HG02973 (cell line): ENCODE data around the gene GNMT.

ENCODE experiments used
- ATAC-seq: cut with Tn5 transposase; IDR thresholded peaks from one replicate; pipeline ENCODE4 v1.9.1; 2021; ENCODE audit warnings: moderate library complexity; ENCODE audit not compliant: unreplicated experiment

GNMT gene

GRCh38 chr6:43009124-43009523 lies 48.6 kb downstream of the GNMT start:
- no peak for ATAC-seq

DNA sequence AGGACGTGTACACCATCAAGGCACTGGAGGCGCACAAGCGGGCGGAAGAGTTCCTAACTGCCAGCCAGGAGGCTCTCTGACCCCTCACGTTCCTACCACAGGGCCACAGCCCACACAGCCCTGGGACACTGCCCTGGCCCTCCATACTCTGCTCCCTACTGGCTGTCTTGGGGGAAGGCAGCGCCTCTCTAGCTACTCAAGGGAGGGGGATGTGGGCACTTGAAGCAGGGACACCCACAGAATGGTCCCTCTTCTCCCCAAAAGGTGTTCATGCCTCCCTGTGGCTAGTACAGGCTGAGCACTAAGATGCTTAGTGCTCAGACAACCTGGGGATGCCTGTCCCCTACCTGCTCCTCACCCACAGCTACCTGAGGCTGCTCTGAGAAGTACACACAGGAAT lies 50.7 kb downstream of the GNMT start:
- no peak for ATAC-seq

- ATAC-seq = no peak
Measured at GRCh38 chr6:43012364-43012763, 51.8 kb downstream of the GNMT start.

DNA sequence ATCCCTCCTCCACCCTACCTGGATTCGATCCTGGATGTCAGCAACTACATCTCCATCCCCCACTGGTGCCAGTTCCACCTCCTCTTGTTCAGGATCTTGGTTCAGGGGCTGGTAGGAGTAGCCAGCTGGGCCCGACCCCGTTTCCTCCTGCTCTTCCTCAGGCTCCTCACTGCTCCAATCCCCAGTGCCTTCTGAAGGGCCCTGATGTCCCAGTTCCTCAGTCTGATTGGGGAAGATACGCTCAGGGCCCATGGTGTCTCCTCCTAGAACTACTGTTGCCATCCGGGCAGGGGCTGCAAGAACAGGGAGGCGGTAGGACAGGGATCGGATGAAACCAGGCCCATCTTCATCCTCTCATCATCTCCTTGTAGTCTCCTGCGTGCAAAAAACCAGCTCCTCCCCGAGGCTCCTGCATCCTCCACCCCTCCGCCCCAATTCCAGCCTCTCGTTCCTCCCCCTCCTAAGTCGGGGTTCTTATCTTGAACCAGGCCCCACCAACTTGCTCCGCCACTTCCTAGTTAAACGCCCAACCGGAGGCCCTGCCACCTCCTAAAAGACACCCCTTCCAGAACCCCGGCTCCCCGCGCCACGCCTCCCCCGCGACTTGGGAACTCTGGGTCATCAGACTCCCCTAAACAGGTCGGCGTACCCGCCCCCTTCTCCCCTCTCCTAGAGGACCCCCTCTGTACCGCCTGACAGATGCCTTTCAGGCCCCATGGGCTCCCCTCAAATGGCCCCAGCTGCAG lies 52.7 kb downstream of the GNMT start:
- ATAC-seq = peak; percentile 1
